Measurements from ENCODE around the gene CASQ1.

DNA sequence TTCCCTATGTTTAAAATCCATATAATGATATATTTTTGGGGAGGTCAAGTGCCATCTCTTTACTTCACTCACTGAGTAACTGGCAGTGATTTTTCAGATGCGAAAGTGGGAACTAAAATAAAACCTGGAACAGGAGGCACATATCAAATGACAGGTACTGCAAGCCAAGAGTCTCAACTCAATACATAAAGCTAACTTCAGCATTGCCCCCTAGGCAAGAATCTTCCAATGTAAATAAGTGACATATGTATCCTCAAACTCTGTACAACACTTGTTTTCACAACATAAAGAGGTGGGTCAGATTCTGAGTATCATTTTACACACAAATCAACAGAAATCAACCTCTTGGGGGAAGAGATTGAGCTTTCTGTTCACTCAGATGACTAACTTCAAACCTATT, 53.8 kb downstream of the CASQ1 start:
- TF ChIP-seq POLR2A (IDR thresholded peaks at IDR 0.05) (no peak), EP300 (IDR thresholded peaks at IDR 0.05) (no peak)
- TF ChIP-seq, protein P1, sequence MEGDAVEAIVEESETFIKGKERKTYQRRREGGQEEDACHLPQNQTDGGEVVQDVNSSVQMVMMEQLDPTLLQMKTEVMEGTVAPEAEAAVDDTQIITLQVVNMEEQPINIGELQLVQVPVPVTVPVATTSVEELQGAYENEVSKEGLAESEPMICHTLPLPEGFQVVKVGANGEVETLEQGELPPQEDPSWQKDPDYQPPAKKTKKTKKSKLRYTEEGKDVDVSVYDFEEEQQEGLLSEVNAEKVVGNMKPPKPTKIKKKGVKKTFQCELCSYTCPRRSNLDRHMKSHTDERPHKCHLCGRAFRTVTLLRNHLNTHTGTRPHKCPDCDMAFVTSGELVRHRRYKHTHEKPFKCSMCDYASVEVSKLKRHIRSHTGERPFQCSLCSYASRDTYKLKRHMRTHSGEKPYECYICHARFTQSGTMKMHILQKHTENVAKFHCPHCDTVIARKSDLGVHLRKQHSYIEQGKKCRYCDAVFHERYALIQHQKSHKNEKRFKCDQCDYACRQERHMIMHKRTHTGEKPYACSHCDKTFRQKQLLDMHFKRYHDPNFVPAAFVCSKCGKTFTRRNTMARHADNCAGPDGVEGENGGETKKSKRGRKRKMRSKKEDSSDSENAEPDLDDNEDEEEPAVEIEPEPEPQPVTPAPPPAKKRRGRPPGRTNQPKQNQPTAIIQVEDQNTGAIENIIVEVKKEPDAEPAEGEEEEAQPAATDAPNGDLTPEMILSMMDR (IDR thresholded peaks at IDR 0.05): no peak
